GM20000 (cell line): Measurements from ENCODE around the gene TARDBP.

Experiments used
- DNase-seq: peaks from one replicate; pipeline ENCODE4 v3.0.0; 2012; ENCODE audit warnings: low spot score
- CTCF ChIP-seq: IDR thresholded peaks from 2 replicates; pipeline ENCODE4 v1.5.1; 2012; ENCODE audit warnings: mild to moderate bottlenecking, control low read depth; ENCODE audit errors: extremely low read depth, missing control alignments

Gene TARDBP

DNA sequence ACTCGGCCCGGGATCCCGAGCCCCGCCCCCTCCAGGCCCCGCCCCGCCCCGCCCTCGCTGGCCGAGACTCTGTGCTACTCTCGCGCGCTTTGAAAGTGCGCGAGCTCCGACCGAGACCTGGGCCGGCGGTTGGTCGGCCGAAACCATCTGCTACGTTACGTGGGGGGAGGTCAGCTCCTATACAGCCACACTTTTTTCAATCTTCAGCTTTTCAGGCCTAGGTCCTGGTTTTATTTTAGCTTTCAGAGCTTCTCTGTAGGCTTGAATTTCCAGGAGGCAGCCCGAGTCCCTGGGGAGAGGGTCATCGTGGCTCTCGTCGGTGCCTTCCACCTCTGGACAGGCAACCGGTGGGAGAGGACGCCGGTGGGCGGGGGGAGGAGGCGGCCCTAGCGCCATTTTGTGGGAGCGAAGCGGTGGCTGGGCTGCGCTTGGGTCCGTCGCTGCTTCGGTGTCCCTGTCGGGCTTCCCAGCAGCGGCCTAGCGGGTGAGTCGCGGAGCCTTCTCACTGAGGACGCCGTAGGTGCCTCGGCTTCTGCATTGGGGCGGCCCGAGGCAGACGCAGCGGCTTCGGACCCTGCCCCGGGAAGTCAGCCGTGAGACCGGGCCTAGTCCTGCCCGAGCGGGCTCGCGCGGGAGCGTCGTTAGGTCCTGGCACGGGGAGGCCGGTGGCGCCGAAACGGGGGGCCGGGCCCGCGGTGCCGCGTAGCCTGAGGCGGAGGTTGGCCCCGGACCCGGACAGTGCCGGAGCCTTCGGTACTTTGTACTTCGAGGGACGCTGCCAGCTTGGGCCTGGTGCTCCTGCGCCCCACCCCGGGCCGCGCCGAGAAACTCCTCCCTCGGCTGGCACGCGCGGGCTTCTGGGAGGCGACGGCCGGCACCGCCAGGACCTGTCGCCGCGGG is at the start of gene TARDBP:
Gene TARDBP, plus strand, starts transcription at position 395 of the 900 bp plus-strand sequence. CDS start 1,074 bp downstream, outside the sequence.
- DNase-seq = peak; percentile 97
- TF ChIP-seq CTCF = no peak

- TF ChIP-seq CTCF = no peak
- no peak for DNase-seq
Measured at GRCh38 chr1:10965546-10966226, 46.8 kb upstream of the TARDBP start.

- DNase-seq = no peak
- no peak for TF ChIP-seq CTCF
Measured at GRCh38 chr1:10967090-10967489, 45.4 kb upstream of the TARDBP start.

DNA sequence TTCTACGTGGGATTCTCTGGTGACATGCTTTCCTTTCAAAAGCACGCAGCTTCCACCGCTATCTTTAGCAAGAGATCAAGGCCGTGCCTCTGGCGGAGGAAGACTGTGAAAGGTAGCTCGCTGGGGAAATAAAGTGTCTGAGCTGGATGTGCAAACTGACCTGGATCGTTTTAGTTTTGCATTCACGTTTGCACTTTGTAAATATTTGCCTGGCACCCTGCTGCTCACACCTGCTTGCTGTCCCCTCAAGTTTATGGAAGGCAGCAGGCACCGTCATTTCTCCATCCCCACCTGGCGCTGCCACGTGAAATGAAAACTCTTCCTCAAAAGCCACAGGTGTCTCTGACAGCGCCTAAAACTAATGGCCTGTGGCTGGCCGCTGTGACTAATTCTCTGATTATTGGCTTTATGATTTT is 44.0 kb upstream of the TARDBP start:
- TF ChIP-seq CTCF = no peak
- DNase-seq = no peak

DNA sequence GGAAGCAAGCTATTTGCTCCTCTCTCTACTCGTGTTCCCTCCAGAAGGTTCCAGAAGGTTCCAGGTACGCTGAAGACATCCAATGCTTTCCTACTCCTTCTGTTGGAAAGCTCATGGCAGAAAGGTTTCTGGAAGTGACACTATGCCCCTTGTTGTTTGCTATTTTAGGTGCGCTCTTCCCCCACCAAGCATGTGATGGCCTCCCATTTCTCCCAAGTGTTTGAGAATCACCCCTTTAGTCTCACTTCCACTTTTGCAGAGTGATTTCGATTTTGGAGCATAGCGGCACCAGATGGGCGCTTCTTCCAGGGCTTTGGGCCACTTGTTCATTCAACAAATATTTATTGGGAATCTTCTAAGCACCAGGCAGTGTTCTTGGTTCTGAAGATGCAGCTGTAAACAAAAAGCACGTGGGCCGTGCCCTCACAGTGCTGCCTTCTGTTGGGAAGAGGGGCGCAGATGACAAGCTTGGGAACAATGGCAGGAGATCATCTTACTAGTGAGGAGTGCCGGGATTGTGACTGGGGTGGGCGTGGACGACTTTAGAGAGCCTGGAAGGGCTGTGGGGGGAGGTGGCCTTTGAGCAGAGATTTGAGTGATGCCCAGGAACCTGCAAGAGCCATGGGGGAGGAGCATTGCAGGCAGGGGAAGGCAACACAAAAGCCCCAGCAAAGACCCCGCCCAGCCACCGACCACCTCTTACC is 43.0 kb upstream of the TARDBP start:
- DNase-seq = no peak

DNA sequence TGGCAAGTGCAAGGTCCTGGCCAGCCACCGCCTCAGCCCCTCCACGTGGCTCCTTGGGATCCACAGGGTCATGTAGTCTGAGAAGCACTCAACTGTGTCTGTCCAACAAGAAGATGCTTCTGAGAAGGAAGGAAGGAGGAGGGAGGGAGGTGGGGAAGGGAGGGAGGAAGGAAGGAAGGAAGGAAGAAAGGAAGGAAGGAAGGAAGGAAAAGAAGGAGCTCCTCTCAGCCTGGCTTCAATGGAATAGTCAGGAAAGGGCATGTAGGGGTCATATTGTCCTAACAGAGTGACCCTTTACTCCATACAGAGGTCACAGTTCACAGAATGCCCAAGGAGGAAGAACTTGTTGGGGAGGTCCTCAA is 42.5 kb upstream of the TARDBP start:
- no peak for TF ChIP-seq CTCF
- no peak for DNase-seq

More for the DNA sequence above, 43.0 kb upstream of the TARDBP start:
- TF ChIP-seq CTCF = no peak
